HUES6 (cell line): ENCODE results near the gene CAPN10.
A peak's percentile ranks its signal among the peaks of the same experiment; 100 is the strongest.

Experiments used
- H3K27ac ChIP-seq: 2 replicates; pipeline ENCODE4 v1.7.0; 2013; ENCODE audit warnings: low read depth, mild to moderate bottlenecking, low read length, inconsistent platforms
- H3K27me3 ChIP-seq: 2 replicates; pipeline ENCODE4 v1.6.1; 2013; ENCODE audit warnings: low read length; ENCODE audit not compliant: control insufficient read depth, insufficient read depth
- H3K36me3 ChIP-seq: 2 replicates; pipeline ENCODE4 v1.6.1; 2013; ENCODE audit warnings: low read length; ENCODE audit not compliant: control insufficient read depth, insufficient read depth
- H3K4me1 ChIP-seq: 2 replicates; pipeline ENCODE4 v1.6.1; 2013; ENCODE audit warnings: low read length; ENCODE audit not compliant: control insufficient read depth, insufficient read depth
- H3K4me3 ChIP-seq: 2 replicates; pipeline ENCODE4 v1.5.1; 2013; ENCODE audit warnings: low read depth, low read length
- H3K9ac ChIP-seq: one replicate; pipeline ENCODE4 v1.6.1; 2013; ENCODE audit warnings: mild to moderate bottlenecking, low read length
- H3K9me3 ChIP-seq: 2 replicates; pipeline ENCODE4 v1.6.1; 2013; ENCODE audit warnings: low read depth, low read length; ENCODE audit not compliant: control insufficient read depth, insufficient read depth

The CAPN10 gene

GRCh38 chr2:240585101-240585500, 1.4 kb upstream of the CAPN10 start:
- Histone ChIP-seq H3K9ac (no peak overlapping the region), H3K4me3 (peak overlapping the region; percentile 78), H3K27ac (no peak overlapping the region), H3K4me1 (peaks cover 32% of the 10 kb centered on the region), H3K9me3 (no peaks in the 10 kb centered on the region), H3K27me3 (no peaks in the 10 kb centered on the region), H3K36me3 (peaks cover 7% of the 10 kb centered on the region; the same call in 1 of the 2 replicates)

- H3K27me3 ChIP-seq = no peaks in the 10 kb centered on the region
- no peaks in the 10 kb centered on the region for H3K9me3 ChIP-seq
- H3K4me1 ChIP-seq = peaks cover 26% of the 10 kb centered on the region
- H3K36me3 ChIP-seq = peaks cover 13% of the 10 kb centered on the region
- H3K27ac ChIP-seq = 0 out of 2 replicates have a peak overlapping the region, but pooled peaks have one; percentile 85
- H3K9ac ChIP-seq = peak overlapping the region; percentile 77
- H3K4me3 ChIP-seq = peak overlapping the region; percentile 78
Measured at GRCh38 chr2:240585681-240586197, 795 bp upstream of the CAPN10 start.

- Histone ChIP-seq H3K27ac (peak overlapping the region; percentile 85; the same call in 1 of the 2 replicates), H3K4me3 (peak overlapping the region; percentile 78), H3K4me1 (peaks cover 24% of the 10 kb centered on the region)
Measured at GRCh38 chr2:240586919-240587800, 626 bp downstream of the CAPN10 start.

GRCh38 chr2:240588006-240588655, 1.6 kb downstream of the CAPN10 start:
- Histone ChIP-seq H3K9me3 (no peaks in the 10 kb centered on the region), H3K9ac (no peak overlapping the region), H3K27ac (no peak overlapping the region), H3K4me1 (peaks cover 18% of the 10 kb centered on the region), H3K27me3 (no peaks in the 10 kb centered on the region), H3K36me3 (peaks cover 34% of the 10 kb centered on the region), H3K4me3 (peak overlapping the region; percentile 78)

More at GRCh38 chr2:240586919-240587800, 626 bp downstream of the CAPN10 start:
- Histone ChIP-seq H3K27me3 (no peaks in the 10 kb centered on the region), H3K9me3 (no peaks in the 10 kb centered on the region), H3K36me3 (peaks cover 28% of the 10 kb centered on the region), H3K9ac (peak overlapping the region; percentile 56)

- Histone ChIP-seq H3K9ac (no peak overlapping the region), H3K4me1 (peaks cover 18% of the 10 kb centered on the region), H3K27ac (no peak overlapping the region), H3K9me3 (no peaks in the 10 kb centered on the region), H3K27me3 (no peaks in the 10 kb centered on the region), H3K36me3 (peaks cover 39% of the 10 kb centered on the region), H3K4me3 (no peak overlapping the region)
Measured at GRCh38 chr2:240588669-240589068, 2.1 kb downstream of the CAPN10 start.

- H3K27ac ChIP-seq = no peak overlapping the region
- no peak overlapping the region for H3K4me3 ChIP-seq
- peaks cover 18% of the 10 kb centered on the region for H3K4me1 ChIP-seq
- no peaks in the 10 kb centered on the region for H3K27me3 ChIP-seq
- no peaks in the 10 kb centered on the region for H3K9me3 ChIP-seq
- peaks cover 41% of the 10 kb centered on the region for H3K36me3 ChIP-seq
- no peak overlapping the region for H3K9ac ChIP-seq
Measured at GRCh38 chr2:240589375-240589774, 2.8 kb downstream of the CAPN10 start.

GRCh38 chr2:240589850-240590525, 3.5 kb downstream of the CAPN10 start:
- Histone ChIP-seq H3K27me3 (no peaks in the 10 kb centered on the region), H3K27ac (no peak overlapping the region), H3K36me3 (peaks cover 41% of the 10 kb centered on the region), H3K4me1 (peaks cover 13% of the 10 kb centered on the region), H3K9me3 (no peaks in the 10 kb centered on the region), H3K9ac (no peak overlapping the region), H3K4me3 (no peak overlapping the region)

- no peak overlapping the region for H3K27ac ChIP-seq
- no peaks in the 10 kb centered on the region for H3K9me3 ChIP-seq
- no peak overlapping the region for H3K4me3 ChIP-seq
- H3K36me3 ChIP-seq = peaks cover 41% of the 10 kb centered on the region
- H3K9ac ChIP-seq = no peak overlapping the region
- no peaks in the 10 kb centered on the region for H3K27me3 ChIP-seq
- H3K4me1 ChIP-seq = peaks cover 9% of the 10 kb centered on the region
Measured at GRCh38 chr2:240590681-240591111, 4.2 kb downstream of the CAPN10 start.

- Histone ChIP-seq H3K27me3 (no peaks in the 10 kb centered on the region), H3K4me3 (no peak overlapping the region), H3K9me3 (no peaks in the 10 kb centered on the region), H3K36me3 (peaks cover 46% of the 10 kb centered on the region), H3K9ac (no peak overlapping the region), H3K4me1 (peaks cover 9% of the 10 kb centered on the region), H3K27ac (no peak overlapping the region)
Measured at GRCh38 chr2:240591226-240591625, 4.7 kb downstream of the CAPN10 start.

GRCh38 chr2:240591784-240592183, 5.2 kb downstream of the CAPN10 start:
- no peaks in the 10 kb centered on the region for H3K27me3 ChIP-seq
- H3K36me3 ChIP-seq = peaks cover 50% of the 10 kb centered on the region
- no peaks in the 10 kb centered on the region for H3K9me3 ChIP-seq
- H3K4me1 ChIP-seq = peaks cover 9% of the 10 kb centered on the region
- no peak overlapping the region for H3K4me3 ChIP-seq
- no peak overlapping the region for H3K9ac ChIP-seq
- H3K27ac ChIP-seq = no peak overlapping the region
